Osteoblast (primary cell): ENCODE measurements around the gene STIL. TPM values are rescaled to one million over a fixed set of nuclear protein-coding genes. Genes with fewer than 3 reads are reported as not detected.

Experiments used
- DNase-seq: peaks from one replicate; pipeline ENCODE4 v3.0.0; 2011; ENCODE audit warnings: low spot score, mixed read lengths; ENCODE audit not compliant: insufficient read length; ENCODE audit errors: missing footprints
- H2AFZ ChIP-seq: 2 replicates; pipeline ENCODE4 v1.6.0; 2011; ENCODE audit warnings: mild to moderate bottlenecking, low read length
- H3K27ac ChIP-seq: 2 replicates; pipeline ENCODE4 v1.5.1; 2011; ENCODE audit warnings: mild to moderate bottlenecking, low read depth, low read length, moderate library complexity
- H3K27me3 ChIP-seq: 2 replicates; pipeline ENCODE4 v1.6.0; 2012; ENCODE audit warnings: mild to moderate bottlenecking, control low read depth, inconsistent platforms, low read length, moderate library complexity; ENCODE audit not compliant: insufficient read depth
- H3K36me3 ChIP-seq: 2 replicates; pipeline ENCODE4 v1.5.1; 2011; ENCODE audit warnings: mild to moderate bottlenecking, low read length, control low read depth, moderate library complexity; ENCODE audit not compliant: insufficient read depth
- H3K4me1 ChIP-seq: 2 replicates; pipeline ENCODE4 v1.5.1; 2011; ENCODE audit warnings: mild to moderate bottlenecking, low read length, control low read depth, moderate library complexity; ENCODE audit not compliant: insufficient read depth
- H3K4me2 ChIP-seq: 2 replicates; pipeline ENCODE4 v1.6.0; 2011; ENCODE audit warnings: mild to moderate bottlenecking, low read length; ENCODE audit not compliant: insufficient read depth
- H3K4me3 ChIP-seq: fragments of 200-600 bp; sonication (generic); 3 replicates; pipeline ENCODE4 v1.5.1; 2012; ENCODE audit warnings: mild to moderate bottlenecking, low read length, inconsistent platforms; ENCODE audit not compliant: insufficient read depth
- H3K79me2 ChIP-seq: 2 replicates; pipeline ENCODE4 v1.6.0; 2012; ENCODE audit warnings: mild to moderate bottlenecking, low read length, control low read depth, inconsistent platforms; ENCODE audit not compliant: insufficient read depth
- H3K9me3 ChIP-seq: 2 replicates; pipeline ENCODE4 v1.5.1; 2011; ENCODE audit warnings: low read depth, low read length, control low read depth
- H4K20me1 ChIP-seq: 2 replicates; pipeline ENCODE4 v1.6.0; 2012; ENCODE audit warnings: mild to moderate bottlenecking, low read length, control low read depth; ENCODE audit not compliant: insufficient read depth
- CTCF ChIP-seq: IDR thresholded peaks from 2 replicates; pipeline ENCODE4 v1.5.1; 2011; ENCODE audit warnings: mild to moderate bottlenecking, low read depth, low read length, moderate library complexity; ENCODE audit errors: extremely low read depth
- total RNA-seq: library from RNA; depleted of rRNA; stranded (reverse); fragments of >200 nt; gene quantifications from 2 replicates; pipeline ENCODE4 v1.2.3, GENCODE V29; 2012

The STIL gene
- total RNA-seq, 1 donor = 4.0 TPM

GRCh38 chr1:47219001-47219400 is 94.9 kb downstream of the STIL start:
- Histone ChIP-seq H3K36me3 (no peaks in the 10 kb centered on the region), H3K4me2 (no peak overlapping the region), H3K4me1 (no peaks in the 10 kb centered on the region), H3K79me2 (no peaks in the 10 kb centered on the region), H2AFZ (no peak overlapping the region), H3K4me3 (no peak overlapping the region), H4K20me1 (no peaks in the 10 kb centered on the region), H3K27me3 (peaks cover 30% of the 10 kb centered on the region), H3K9me3 (no peaks in the 10 kb centered on the region), H3K27ac (no peak overlapping the region)
- no peak for TF ChIP-seq CTCF
- DNase-seq = no peak

- Histone ChIP-seq H3K27ac (no peak overlapping the region), H3K79me2 (no peaks in the 10 kb centered on the region), H3K9me3 (no peaks in the 10 kb centered on the region), H3K27me3 (peaks cover 5% of the 10 kb centered on the region), H3K36me3 (no peaks in the 10 kb centered on the region), H4K20me1 (no peaks in the 10 kb centered on the region), H3K4me2 (no peak overlapping the region), H2AFZ (no peak overlapping the region), H3K4me1 (no peaks in the 10 kb centered on the region), H3K4me3 (no peak overlapping the region)
- no peak for DNase-seq
- TF ChIP-seq CTCF = no peak
Observed at GRCh38 chr1:47216278-47217059, 97.5 kb downstream of the STIL start.

GRCh38 chr1:47215713-47216112 is 98.2 kb downstream of the STIL start:
- Histone ChIP-seq H2AFZ (no peak overlapping the region), H3K79me2 (no peaks in the 10 kb centered on the region), H3K4me3 (no peak overlapping the region), H3K27ac (no peak overlapping the region), H3K9me3 (no peaks in the 10 kb centered on the region), H3K4me1 (no peaks in the 10 kb centered on the region), H3K36me3 (no peaks in the 10 kb centered on the region), H3K27me3 (peaks cover 3% of the 10 kb centered on the region), H4K20me1 (no peaks in the 10 kb centered on the region), H3K4me2 (no peak overlapping the region)
- no peak for TF ChIP-seq CTCF
- no peak for DNase-seq

GRCh38 chr1:47214549-47214948 is 99.4 kb downstream of the STIL start:
- Histone ChIP-seq H3K4me1 (no peaks in the 10 kb centered on the region), H3K4me2 (no peak overlapping the region), H3K27ac (no peak overlapping the region), H3K4me3 (no peak overlapping the region), H4K20me1 (no peaks in the 10 kb centered on the region), H3K36me3 (no peaks in the 10 kb centered on the region), H2AFZ (no peak overlapping the region), H3K79me2 (no peaks in the 10 kb centered on the region), H3K27me3 (peaks cover 3% of the 10 kb centered on the region), H3K9me3 (no peaks in the 10 kb centered on the region)
- no peak for TF ChIP-seq CTCF
- DNase-seq = no peak
